Esophagus mucosa (tissue), 1 donor: ENCODE measurements around the gene HPD. TPM values are rescaled to one million over a fixed set of nuclear protein-coding genes. Genes with fewer than 3 reads are reported as not detected.
A peak's percentile ranks its signal among the peaks of the same experiment; 100 is the strongest.
"Not testable (repeated sequence)": the region's sequence is repeated elsewhere in the genome, so short reads cannot be mapped to it uniquely, and the experiment has no call there.

Source experiments
- ATAC-seq: fragments of 200-7000 bp; cut with Tn5 transposase; one replicate; pipeline ENCODE4 v1.9.1; 2020
- total RNA-seq: library from RNA; stranded (reverse); gene quantifications from one replicate; pipeline ENCODE4 v1.2.4, GENCODE V29; 2023
- donor health status: DM: yes; HTN: yes; CAD: no.

The HPD gene
- total RNA-seq, 1 donor from 2014 or later: 0.28 TPM

DNA sequence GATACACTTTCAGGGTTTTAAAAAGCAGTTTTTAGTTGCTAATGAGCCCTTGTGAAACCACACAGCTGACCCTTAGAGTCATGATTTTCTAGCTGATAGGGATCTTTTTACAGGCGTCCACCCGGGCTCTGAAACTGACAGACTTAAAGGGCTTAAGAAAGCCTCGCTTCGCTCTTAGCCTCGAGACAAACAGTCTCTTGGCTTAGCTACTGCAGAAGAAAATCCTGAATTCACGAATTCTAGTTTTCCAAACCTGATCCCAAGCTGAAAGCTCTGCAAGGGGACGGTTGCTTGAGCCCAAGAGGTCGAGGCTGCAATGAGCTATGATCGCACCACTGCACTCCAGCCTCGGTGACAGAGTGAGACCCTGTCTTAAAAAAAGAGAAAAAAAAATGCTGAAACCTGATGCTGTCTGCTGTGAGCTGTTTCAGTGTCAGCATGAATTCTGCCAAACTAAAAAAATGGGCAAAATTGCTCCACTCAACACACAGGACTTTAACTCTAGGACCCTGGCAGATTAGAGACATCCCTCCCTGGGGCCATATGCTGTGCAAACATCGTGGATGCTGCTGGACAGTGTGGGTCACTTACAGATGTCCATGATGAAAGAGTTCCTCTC, 3.1 kb upstream of the HPD start:
- ATAC-seq: no peak

DNA sequence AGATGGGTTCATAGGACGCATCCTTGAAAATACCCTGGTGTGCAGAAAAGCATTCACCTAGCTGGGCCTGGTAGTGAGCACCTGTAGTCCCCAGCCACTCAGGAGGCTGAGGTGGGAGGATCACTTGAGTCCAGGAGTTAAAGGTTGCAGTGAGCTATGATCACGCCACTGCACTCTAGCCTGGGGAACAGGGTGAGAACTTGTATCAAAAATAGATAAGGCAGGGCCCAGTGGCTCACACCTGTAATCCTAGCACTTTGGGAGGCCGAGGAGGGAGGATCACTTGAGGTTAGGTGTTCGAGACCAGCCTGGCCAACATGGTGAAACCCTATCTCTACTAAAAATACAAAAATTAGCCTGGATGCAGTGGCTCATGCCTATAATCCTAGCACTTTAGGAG, 2.0 kb upstream of the HPD start:
- not testable (repeated sequence) for ATAC-seq

DNA sequence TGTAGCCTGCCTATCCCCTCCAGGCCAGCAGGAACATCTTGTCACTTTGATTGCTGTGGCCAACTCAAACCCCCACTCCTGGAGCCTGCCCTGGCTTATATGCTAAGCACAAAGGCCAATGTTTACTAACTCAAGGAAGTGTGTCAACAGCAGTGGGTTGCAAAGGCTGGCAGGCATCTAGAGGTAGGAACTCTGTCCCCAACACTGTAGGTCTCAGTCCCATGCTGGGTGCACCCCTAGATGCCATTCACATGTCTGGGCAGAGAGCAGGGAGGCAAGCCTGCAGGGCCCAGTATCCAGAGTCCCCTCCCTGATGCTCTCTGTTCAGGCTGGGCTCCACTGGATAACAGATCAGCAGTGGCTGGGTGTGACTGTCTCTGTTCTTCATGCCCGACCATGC, 1.6 kb upstream of the HPD start:
- no peak for ATAC-seq

DNA sequence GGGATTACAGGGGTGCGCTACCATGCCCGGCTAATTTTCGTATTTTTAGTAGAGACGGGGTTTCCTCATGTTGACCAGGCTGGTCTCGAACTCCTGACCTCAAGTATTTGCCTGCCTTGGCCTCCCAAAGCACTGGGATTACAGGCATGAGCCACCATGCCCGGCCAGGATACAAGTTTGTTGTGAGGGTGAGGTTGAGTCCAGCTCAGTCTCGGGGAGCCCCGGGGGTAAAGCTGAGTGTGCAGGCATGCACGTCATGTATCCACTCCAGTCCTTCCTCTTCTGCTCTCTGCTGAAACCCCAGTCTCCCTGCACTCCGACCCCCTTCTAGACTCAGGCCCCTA, 369 bp downstream of the HPD start:
- ATAC-seq: no peak

DNA sequence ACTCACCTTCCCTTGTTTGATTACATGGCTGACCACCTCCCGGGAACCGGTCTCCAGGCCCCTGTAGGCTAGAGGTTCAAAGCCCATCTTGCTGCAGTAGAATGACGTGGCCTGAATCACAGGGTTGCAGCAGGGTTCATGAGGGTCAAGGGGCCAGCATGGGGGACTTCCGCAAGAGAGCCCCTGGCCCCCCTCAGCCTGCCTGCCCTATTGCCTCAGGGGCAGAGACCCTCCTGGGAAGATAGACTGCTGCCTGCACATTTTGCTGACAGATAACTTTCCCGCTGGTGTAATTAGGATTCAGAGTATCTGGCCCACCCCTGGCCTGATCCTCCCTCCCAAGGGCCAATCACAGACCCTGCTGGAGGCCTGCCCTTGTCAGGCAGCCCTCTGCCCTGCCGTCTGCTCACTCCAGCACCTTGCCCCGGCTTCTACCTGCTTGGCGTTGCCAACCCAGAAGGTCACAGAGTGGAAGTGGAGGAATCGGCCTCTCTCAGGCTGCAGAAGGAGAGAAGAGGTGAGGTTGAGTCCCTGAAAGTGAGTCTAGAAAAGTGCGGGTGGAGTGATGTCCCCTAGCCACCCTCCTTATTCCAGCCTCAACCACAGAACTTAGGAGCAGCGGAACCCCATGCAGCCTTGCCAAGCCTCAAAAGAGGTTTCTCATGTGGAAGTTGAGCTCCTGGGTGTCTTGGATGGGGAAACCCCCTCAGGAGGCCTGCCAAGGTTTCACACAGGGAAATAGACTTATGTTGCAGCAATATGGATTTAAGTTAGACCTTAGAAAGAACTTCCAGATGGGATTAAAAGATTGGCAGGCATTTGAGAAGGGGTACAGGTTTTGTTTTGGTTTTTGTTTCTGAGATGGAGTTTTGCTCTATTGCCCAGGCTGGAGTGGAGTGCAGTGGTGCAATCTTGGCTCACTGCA, 1.1 kb downstream of the HPD start:
- no peak for ATAC-seq

DNA sequence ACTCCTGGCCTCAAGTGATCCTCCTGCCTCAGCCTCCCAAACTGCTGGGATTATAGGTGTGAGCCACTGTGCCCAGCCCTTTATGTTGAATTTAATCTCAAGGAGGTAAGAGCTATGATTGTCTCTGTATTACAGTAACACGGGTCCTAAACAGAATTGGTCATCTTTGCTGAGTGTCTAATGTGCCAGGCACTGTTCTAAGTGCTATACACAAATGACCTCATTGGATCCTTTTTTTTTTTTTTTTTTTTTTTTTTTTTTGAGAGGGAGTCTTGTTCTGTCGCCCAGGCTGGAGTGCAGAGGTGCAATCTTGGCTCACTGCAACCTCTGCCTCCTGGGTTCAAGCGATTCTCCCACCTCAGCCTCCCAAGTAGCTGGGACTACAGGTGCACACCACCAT, 6.3 kb downstream of the HPD start:
- not testable (repeated sequence) for ATAC-seq

DNA sequence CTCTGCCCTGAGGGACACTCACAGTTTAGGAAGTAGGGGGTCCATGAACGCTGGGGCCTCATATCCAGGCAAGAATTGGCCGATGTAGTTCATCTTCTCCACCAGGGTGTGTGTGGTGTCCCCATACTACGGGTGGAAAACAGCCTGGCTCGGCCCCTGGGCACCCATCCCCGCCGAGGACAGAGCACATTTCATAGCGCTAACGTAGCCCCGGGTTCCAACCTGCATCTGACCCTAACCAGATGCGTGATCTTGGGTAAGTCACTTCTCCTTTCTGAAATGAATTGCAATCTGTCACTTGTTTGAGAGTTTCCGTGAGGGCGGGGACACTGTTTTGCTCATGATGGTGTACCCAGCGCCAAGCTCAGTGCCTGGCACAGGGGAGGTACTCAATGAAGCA, 9.0 kb downstream of the HPD start:
- no peak for ATAC-seq

DNA sequence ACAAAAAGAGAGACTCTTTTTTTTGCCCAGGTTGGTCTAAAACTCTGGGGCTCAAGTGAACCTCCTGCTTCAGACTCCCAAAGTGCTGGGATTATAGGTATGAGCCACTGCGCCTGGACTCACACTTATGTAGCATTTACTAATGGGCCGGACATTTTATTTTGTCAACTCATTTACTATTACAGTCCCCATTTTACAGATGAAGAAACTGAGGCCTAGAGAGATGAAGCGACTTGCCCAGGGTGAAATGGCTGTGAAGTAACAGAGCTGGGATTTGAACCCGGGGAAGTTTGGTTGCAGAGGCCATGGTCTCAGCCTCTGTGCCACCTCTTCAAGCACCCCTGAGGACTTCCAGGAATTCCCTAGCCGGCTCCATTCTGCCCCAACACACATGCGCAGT, 9.4 kb downstream of the HPD start:
- no peak for ATAC-seq

DNA sequence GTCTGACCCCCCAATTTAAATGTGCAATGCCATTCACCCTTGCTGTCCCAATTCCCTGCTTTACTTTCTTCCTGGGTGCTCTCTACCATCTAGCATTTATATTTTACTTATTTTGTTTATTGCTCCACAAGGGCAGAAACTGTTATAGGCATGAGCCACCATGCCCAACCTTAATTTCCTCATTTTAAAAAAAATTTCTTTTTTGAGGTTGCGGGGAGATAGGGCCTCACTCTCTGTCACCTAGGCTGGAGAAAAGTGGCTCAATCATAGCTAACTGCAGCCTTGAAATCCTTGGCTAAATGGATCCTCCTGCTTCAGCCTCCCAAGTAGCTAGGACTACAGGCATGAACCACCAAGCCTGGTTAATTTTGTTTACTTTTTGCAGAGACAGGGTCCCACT, 13.0 kb downstream of the HPD start:
- ATAC-seq: no peak

DNA sequence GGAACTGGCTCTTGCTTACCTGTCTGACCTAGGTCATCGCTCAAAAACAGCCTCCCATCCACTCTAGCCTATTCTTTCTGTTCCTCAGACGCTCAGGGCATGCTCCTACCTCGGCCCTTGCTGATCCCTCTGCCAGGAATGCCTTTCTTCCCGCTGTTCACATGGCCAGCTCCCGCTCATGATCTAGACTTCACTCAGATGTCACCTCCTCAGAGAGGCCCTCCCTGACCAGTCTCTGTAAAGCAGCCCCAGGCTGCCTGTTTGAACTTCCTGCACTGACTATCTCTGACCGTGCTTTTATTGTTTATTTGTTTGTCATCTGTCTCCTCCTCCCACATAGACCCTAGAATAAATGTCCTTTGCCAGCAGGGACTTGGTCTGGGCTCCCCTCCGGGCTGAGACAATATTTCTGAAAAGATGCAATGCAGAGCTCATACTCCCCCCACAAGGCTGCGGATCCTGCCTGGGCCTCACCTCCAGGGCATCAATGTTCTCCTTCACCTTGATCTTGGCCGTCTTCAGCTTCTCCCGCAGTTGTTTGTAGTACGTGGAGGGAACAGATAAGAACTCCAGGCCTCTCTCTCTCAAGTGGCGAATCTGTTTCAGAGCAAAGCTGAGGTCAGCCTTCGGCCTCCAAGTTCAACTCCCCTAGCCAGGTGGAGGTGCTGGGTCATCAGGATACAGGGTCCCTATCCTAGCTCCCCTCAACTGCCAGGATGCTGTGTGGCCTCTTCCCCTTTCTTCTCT, 15.2 kb downstream of the HPD start:
- ATAC-seq: no peak

DNA sequence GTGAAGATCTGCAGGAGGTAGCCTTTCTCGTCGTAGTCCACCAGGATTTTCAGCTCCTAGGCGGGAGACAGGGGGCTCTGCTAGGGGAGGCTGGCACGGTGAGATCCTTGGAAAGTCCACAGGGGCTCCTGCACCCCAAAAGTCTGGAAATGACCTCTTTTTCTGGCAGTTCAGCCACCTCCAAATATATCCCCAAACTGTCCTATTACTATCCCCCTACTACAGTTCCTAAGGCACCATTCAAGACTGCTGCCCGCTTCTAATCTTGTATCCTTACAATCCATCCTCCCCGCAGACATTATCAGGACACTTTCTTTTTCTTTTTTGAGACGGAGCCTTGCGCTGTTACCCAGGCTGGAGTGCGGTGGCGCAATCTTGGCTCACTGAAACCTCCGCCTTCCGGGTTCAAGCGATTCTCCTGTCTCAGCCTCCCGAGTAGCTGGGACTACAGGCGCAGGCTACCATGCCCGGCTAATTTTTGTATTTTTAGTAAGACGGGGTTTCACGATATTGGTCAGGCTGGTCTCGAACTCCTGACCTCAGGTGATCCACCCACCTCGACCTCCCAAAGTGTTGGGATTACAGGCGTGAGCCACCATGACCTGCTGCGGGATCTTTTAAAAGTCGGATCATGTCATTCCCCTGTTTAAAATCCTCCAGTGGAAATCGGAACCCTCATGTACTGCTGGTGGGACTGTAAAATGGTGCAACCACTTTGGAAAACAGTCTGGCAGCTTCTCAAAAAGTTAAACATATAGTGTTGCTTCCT, 18.5 kb downstream of the HPD start:
- no peak for ATAC-seq

DNA sequence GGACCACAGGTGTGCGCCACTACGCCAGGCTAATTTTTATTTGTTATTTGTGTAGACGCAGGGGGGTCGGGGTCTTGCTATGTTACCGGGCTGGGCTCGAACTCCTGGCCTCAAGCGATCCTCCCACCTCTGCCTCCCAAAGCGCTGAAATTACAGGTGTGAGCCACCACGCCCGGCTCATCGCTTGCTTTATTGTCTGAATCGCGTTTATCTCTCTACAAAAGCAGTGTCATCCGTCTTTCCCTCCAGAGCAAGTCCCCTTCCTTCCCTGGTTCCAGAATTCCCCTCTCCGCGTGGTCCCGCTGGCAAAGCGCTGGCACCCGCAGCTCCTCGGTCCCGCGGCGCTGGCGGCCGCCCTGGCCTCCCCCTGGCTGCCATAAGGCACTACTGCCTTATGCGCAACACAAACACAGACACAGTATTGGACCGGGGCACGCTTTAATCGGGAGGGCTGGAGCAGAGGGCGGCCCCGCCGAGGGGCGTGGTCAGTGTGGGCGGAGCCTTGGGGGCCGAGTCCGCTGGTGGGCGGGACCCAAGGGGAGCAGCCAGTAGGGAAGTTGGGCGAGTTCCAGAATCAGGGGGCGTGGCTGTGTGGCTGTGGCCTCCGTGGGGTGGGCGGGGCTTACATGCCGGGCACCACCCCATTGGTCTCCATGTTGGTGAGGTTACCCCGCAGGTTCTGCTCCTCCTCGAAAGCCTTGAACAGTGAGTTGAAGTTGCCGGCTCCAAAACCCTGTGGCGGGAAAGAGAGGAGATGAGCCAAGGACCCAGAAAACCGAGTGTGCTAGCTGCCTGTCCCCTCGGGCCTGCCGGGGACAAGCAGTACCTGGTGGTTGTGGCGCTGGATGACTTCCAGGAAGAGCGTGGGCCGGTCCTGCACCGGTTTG, 19.3 kb downstream of the HPD start:
- ATAC-seq: peak; percentile 99

DNA sequence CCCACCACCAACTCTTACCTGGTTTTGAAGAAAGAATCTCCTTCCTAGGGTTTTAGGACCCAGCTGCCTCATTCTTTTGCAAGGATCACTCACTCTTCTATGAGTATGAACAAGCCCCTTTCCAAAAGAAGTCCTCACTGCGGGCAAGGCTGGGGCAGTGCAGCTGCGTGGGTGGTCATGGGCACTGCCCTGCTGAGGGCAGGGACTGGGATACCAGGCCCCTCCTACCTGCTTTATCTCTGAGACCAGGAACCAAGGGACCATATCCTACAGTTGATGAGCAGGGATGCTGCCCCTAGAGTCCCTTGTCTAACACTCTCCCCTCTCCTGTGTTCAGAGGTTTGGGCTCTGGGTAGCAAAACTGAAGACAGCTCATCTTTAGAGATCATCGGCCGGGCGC, 20.5 kb downstream of the HPD start:
- ATAC-seq: no peak

DNA sequence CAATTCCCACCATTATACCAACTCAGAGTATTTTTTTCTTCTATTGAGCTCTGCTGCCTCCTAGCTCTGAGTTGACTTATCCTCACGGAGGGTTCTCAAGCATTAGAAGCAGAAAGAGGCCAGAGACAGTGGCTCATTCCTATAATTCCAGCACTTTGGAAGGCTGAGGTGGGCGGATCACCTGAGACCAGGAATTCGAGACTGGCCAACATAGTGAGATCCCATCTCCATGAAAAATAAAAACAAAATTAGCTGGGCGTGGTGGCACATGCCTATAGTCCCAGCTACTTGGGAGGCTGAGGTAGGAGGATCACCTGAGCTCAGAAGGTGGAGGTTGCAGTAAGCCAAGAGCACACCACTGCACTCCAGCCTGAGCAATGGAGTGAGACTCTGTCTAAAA, 21.0 kb downstream of the HPD start:
- no peak for ATAC-seq

DNA sequence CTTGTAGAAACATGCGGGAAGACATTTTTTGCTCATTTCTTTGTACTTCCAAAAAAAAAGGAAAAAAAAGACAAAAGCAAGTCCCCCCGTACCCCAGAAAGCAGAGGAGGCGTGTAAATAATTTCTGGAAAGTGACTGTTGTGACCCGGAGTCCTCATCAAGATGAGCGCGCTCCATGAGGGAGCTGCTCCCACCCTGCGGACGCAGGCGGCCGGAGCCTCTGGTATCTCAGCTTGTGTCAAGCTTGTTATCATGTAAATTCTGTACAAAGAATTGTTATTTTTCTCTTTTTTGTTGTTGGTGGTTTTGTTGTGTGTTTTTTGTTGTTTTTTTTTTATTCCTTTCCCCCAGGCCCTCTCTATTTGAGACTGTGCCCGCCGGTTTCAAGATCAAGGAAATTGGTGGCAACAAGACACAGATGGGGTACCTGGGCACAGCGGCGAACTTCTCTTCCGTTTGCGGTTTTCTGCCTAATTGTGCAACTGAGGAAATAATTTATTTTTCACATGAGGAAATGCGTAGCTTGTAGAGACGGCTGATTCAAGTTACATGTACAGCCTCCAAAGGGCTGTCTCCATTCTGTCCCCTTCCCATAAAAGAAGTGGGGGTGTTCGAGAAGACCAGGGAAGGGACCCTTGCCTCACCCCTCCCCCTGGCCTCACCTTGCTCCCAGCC, 27.0 kb downstream of the HPD start:
- no peak for ATAC-seq

DNA sequence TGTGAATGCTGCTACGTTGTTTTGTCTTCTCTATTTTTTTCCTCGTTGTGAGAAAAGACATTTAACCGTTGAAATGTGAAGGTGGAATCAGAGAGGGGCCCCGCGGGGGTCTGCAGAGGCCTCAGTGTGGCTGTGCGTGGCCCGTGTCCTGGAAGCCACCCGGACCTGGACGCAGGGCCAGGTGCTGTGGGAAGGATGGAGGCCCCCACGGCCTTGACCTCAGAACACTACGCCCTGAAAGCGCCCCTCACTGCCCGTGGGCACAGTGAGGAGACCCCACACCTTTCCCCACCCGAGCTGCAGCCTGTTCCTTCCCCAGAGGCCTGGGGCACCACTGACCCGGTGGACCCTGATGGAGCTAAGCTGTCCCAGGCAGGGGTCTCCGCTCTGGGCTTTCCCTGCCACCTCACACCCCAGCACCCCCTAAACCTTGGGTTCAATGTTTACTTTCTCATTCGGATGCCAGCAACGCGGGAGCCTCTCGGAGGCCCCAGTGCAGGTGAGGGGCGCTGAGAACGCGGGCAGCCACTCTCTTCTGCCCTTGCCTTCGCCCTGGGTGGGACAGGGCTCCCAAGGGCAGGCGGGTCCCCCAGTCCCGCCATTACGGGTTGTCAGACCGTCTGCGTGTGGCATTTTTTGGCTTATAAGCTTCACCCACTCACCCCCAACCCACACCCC, 27.9 kb downstream of the HPD start:
- no peak for ATAC-seq

DNA sequence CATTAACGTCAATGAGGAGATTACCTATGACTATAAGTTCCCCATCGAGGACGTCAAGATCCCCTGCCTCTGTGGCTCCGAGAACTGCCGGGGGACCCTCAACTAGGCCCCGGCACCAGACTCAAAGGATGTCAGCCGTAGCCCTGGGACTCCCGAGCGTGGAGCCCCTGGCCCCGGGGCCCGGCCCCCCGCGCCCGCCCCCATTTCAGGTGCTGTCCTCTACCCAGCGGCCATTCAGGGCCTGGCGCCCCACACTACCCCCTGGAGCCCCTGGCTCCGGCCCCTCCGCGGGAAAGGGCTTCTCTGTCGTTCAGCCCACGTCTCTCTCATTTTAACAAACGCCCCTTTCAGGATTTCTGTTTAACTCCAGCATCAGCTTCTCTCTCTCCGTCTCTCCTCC, 28.5 kb downstream of the HPD start:
- no peak for ATAC-seq

DNA sequence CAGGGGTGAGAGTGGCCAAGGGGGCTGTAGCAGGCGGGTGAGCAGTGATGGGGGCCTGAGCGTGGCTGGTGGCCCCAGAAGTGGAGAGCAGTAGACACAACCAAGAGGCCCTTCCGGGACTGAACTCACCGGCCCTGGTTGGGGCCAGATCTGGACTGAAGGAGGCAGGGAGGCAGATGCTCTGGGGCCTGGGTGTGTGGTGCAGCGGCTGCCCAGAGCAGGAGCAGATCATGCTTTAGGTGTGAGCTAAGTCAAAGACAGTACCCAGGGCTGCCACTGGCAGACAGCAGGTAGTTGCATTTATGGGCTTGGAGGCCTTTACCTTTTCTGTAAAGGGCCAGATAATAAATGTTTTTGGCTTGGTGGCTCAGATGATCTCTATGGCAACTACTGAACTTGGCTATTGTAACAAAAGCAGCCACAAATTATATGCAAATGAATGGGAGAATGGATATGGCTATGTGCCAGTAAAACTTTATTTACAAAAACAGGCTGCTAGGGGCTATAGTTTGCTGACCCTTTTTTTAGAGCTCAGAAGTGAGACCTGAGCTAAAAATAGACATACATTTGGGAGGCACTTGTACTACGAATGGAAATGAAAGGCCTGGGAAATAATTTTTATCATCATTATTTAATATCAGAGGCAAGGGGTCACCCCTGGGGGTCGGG, 29.3 kb downstream of the HPD start:
- no peak for ATAC-seq

DNA sequence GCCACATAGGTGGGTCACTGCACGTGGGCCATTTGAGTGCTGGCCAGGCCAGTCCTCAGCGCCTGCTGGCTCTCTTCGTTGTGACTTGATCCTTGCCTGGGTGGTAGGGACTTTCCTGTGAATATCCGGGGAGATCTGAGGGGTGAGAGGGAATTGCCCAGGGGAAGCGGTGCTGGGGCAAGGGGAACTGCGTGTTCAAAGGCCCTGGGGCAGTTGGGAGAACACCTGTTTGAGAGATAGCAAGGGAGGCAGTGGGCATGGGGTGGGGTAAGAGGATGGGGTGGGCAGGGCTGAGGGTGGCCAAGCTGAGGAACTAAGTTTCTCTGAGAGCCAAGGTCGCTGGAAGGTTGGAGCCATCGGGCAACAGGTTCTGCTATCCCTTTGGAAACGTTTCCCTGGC, 29.8 kb downstream of the HPD start:
- no peak for ATAC-seq

DNA sequence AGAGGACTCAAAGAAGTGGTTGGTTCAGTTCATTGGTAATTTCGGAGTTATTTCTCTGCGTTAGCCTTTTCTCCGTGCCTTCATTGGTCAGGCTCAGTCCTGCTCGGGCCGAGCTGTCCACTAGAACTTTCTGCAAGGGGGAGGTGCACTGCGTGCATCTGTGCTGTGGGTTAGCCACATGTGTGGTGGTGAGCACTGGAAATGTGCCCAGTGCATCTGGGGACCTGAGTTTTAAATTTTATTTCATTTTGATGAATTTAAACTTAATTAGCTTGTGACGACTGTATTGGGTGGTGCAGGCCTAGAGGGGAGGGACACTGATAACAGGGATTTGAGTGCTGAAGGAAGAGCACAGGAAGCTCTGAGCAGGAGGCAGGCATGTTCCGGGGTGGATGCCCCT, 30.4 kb downstream of the HPD start:
- ATAC-seq: no peak
